Measurements from ENCODE around the gene STRADB. TPM values are rescaled to one million over a fixed set of nuclear protein-coding genes. Genes with fewer than 3 reads are reported as not detected.

STRADB gene
- total and polyA plus RNA-seq, 4 donors, result 35.9 to 199 (median 67.3) TPM

Small RNA genes lying within 50 kb of the gene (small RNA-seq; reads per million reads assigned to genes)
- not detected for gene RF00019

Other genes with a start within 250 kb of the STRADB start
- 10 to 100 TPM; 12.2 to 15.1 TPM for gene CASP8, start 191.2 kb upstream of the STRADB start, total RNA-seq
- gene CASP8, start 191.2 kb upstream of the STRADB start, polyA plus RNA-seq, result 1 to 10 TPM; 4.5 to 5.2 TPM
- 1 to 10 TPM; 1.2 to 7.1 TPM for gene FLACC1, start 94.4 kb upstream of the STRADB start, total RNA-seq
- gene FLACC1, start 94.4 kb upstream of the STRADB start, polyA plus RNA-seq, result 1 to 10 TPM in 1 of 2 donors, under 1 TPM in 1; 0.09 to 1.0 TPM
- 100 to 1,000 TPM in 1 of 2 donors, 10 to 100 TPM in 1; 18.7 to 207 TPM for gene TRAK2, start 282 bp upstream of the STRADB start, total RNA-seq
- 1 to 10 TPM; 6.1 to 6.2 TPM for gene TRAK2, start 282 bp upstream of the STRADB start, polyA plus RNA-seq
- gene TMEM237, start 191.8 kb downstream of the STRADB start, total RNA-seq, result 1 to 10 TPM; 2.0 to 5.2 TPM
- 1 to 10 TPM; 1.2 to 2.5 TPM for gene TMEM237, start 191.8 kb downstream of the STRADB start, polyA plus RNA-seq
- gene MPP4, start 246.9 kb downstream of the STRADB start, total RNA-seq, result under 1 TPM in 1 of 2 donors, not detected in 1; 0.25 TPM
- under 1 TPM; 0.02 to 0.07 TPM for gene MPP4, start 246.9 kb downstream of the STRADB start, polyA plus RNA-seq